ENCODE results near the gene OR6C68.

DNA sequence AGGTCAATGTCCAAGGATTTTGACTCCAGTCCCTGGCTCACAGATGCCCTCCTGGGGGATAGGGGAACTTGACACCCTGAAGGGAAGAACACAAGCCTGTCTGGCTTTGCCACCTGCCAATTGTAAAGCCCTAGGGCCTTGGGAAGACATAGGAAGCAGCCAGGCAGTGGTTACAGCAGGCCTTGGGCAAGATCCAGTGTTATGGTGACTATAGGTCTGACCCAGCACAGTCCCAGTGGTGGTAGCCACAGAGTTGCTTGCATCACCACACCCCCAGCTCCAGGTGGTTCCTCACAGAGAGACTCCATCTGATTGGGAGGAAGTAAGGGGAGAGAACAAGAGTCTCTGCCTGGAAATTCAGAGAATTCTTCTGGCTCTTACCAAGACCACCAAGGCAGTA, 24.2 kb downstream of the OR6C68 start:
- TF ChIP-seq TAF1 (IDR thresholded peaks at IDR 0.05; ENCODE audit: low read depth, low read length) (no peak), POLR2A (IDR thresholded peaks at IDR 0.05; ENCODE audit: low read depth, low read length) (no peak)

Data from GM12891 (cell line).